GM12892 (cell line): ENCODE measurements around the gene PARP9.
"Not testable (repeated sequence)": the region's sequence is repeated elsewhere in the genome, so short reads cannot be mapped to it uniquely, and the experiment has no call there.

Experiments
- DNase-seq: peaks from one replicate; pipeline ENCODE4 v3.0.0; 2011; ENCODE audit not compliant: insufficient read length
- FAIRE-seq: peaks from 2 replicates; lab custom pipeline; 2011; peaks lifted over from hg19 to GRCh38; lab: Jason Lieb, UNC
- POLR2A ChIP-seq: IDR thresholded peaks from 2 replicates; pipeline ENCODE4 v1.6.1; 2011; ENCODE audit warnings: low read depth, low read length, control low read depth
- POLR2AphosphoS5 ChIP-seq: IDR thresholded peaks from 2 replicates; pipeline ENCODE4 v1.6.1; 2011; ENCODE audit warnings: low read depth, low read length, control low read depth
- TAF1 ChIP-seq: IDR thresholded peaks from 2 replicates; pipeline ENCODE4 v1.6.1; 2011; ENCODE audit warnings: low read depth, mild to moderate bottlenecking, control low read depth, low read length, borderline replicate concordance

Gene PARP9

DNA sequence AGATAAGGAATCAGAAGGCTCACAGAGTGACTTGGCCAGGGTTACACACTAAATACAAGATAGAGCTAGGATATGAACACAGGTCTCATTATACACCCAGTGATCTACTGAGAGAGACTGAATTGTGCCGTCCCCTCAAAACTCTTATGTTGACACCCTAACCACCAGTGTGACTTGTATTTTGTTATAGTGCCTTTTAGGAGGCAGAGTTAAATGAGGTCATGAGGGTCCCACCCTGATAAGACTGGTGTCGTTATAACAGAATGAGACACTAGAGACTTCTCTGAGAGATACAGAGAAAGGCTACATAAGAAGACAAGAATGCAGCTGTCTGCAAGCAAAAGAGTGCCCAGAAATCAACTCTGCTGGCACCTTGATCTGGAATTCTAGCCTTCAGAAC lies 62.0 kb downstream of the PARP9 start:
- peak; percentile 65 for FAIRE-seq

DNA sequence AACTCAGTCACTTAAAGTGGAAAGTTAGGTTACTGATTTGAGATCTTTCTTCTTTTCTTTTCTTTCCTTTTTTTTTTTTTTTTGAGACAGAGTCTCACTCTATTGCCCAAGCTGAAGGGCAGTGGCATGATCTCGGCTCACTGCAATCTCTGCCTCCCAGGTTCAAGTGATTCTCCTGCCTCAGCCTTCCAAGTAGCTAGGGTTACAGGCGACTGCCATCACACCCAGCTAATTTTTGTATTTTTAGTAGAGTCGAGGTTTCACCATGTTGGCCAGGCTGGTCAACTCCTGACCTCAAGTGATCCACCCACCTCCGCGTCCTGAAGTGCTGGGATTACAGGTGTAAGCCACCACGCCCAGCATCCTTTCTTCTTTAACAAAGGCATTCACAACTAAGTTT lies 63.1 kb downstream of the PARP9 start:
- not testable (repeated sequence) for DNase-seq, FAIRE-seq

More for the DNA sequence above, 62.0 kb downstream of the PARP9 start:
- DNase-seq, result no peak
- no peak for TF ChIP-seq POLR2AphosphoS5
- TF ChIP-seq POLR2A, result no peak

DNA sequence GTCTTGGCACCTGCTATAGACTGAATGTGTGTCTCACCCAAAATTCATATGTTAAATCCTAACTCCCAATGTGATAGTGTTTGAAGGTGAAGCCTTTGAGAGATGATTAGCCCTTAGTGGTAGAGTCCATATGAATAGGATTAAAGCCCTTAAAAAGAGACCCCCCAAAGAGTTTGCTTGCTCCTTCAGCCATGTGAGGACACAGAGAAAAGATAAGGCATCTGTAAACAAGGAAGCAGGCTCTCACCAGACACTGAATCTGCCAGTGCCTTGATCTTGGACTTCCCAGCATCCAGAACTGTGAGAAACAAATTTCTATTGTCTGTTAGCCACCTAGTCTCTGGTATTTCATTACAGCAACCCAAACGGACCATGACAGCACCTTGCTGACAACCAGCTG lies 65.9 kb downstream of the PARP9 start:
- FAIRE-seq (peak; percentile 75), DNase-seq (no peak)
- TF ChIP-seq TAF1 (no peak), POLR2A (no peak), POLR2AphosphoS5 (no peak)

DNA sequence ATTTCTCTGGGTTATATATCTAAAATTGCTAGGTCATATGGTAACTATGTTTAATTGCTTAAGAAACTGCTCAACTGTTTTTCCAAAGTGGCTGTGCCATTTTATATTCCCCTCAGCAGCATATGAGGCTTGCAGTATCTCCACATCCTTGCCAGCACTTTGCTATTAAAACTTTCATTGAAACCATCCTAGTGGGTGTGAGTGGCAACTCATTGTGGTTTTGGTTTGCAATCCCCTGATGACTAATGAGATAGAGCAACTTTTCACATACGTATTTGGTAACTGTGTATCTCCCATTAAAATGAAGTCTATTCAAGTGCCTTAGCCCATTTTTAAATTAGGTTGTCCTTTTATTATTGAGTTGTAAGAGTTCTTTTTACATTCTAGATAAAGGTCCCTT lies 66.7 kb downstream of the PARP9 start:
- TF ChIP-seq POLR2A (no peak), POLR2AphosphoS5 (no peak), TAF1 (no peak)
- DNase-seq, result peak; percentile 3
- peak; percentile 80 for FAIRE-seq

DNA sequence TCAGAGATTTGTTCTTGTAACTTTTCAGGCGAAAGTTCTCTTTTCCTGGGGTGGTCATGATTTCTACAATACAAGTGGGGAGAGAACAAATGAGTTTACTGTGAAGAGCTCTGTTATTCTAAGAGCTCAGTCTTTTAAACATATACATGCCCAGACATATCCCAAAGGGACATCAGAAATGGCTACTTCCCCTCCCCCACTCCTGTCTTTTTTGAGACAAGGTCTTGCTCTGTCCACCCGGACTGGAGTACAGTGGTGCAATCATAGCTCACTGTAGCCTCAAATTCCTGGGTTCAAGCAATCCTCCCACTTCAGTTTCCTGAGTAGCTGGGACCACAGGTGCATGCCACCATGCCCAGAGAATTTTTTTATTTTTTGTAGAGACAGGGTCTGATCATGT lies 67.6 kb downstream of the PARP9 start:
- DNase-seq (no peak), FAIRE-seq (peak; percentile 48)
- no peak for TF ChIP-seq TAF1
- no peak for TF ChIP-seq POLR2AphosphoS5
- TF ChIP-seq POLR2A, result no peak

DNA sequence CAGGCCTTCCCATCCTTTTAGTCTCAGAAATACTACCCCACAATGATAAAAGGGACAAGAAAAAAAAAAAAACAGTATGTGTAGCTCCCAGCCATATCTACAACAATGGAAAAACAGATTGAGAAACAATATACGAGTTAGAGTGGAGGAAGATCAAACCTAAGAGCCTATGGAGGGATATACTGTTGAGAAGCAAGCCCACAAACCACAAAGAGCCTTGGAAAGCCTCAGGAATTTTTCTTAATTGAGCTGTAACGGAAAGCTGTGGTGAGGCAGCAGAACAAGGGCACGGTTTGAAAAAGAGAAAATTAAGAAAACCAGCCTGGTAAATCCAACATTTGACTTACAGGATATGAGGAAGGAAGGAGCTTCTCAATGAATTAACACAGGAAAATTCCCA lies 70.8 kb downstream of the PARP9 start:
- FAIRE-seq, result no peak
- no peak for DNase-seq
- TF ChIP-seq POLR2A (no peak), TAF1 (no peak), POLR2AphosphoS5 (no peak)

DNA sequence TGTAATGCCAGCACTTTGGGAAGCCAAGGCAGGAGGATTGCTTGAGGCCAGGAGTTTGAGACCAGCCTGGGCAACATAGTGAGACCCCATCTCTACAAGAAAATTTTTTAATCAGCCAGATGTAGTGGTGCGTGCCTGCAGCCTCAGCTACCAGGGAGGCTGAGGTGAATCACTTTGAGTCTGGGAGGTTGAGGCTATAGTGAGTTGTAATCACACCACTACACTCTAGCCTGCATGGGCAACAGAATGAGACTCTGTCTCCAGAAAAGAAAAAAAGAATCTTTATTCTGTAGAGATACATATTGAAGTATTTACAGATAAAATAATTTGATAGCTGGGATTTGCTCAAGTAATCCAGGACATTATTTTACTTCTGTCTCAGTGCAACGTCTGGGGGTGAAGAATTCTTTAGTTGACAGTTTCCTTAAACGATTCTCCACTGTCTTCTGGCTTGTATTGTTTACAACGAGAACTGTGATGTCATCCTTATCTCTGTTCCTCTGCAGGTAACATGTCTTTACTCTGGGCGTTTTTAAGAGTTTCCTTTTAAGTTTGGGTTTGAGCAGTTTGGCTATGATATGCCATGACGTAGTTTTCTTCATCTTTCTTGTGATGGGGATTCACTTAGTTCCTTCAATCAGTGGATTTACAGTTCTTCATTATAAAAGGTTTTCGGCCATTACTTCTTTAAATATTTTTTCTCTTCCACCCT lies 75.7 kb downstream of the PARP9 start:
- TF ChIP-seq POLR2AphosphoS5 (no peak), TAF1 (no peak), POLR2A (no peak)
- FAIRE-seq, result peak; percentile 64
- no peak for DNase-seq

DNA sequence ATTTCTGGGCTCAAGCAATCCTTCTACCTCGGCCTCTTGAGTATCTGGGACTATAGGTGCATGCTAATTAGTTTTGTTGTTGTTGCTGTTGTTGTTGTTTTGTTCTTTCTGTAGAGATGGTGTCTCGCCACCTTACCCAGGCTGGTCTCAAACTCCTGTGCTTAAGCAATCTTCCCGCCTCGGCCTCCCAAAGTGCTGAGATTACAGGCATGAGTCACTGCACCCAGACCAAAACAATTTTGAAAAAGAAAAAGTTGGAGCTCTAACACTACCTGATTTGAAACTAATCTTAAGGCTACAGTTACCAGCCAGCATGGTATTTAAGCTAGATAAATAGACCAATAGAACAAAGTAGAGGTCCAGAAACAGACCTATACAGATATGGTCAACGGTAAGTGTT lies 79.1 kb downstream of the PARP9 start:
- FAIRE-seq, result no peak
- TF ChIP-seq TAF1, result no peak
- TF ChIP-seq POLR2A, result no peak
- TF ChIP-seq POLR2AphosphoS5, result no peak

DNA sequence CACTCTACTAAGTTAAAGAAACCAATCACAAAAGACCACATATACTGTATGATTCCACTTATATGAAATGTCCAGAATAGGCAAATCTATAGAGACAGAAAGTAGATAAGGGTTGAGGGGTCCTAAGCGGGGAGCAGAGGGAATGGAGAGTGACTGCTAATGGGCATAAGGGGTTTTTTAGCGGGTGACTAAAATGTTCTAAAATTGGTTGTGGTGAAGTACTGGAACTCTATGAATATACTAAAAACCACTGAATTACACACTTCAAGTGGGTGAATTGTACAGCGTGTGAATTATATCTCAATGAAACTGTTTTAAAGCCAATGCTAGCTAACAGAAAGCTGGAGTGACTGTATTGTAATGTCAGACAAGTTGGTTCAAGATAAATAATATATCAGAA lies 82.7 kb downstream of the PARP9 start:
- no peak for DNase-seq
- no peak for TF ChIP-seq TAF1
- FAIRE-seq, result peak; percentile 57

More for the DNA sequence above, 79.1 kb downstream of the PARP9 start:
- DNase-seq, result no peak
